NCI-H82 (cell line): ENCODE measurements around the gene FCGR3B.
"Not testable (repeated sequence)": the region's sequence is repeated elsewhere in the genome, so short reads cannot be mapped to it uniquely, and the experiment has no call there.

Experiments
- DNase-seq: peaks from one replicate; lab custom pipeline; 2025; lab: John Stamatoyannopoulos, UW

Gene FCGR3B

DNA sequence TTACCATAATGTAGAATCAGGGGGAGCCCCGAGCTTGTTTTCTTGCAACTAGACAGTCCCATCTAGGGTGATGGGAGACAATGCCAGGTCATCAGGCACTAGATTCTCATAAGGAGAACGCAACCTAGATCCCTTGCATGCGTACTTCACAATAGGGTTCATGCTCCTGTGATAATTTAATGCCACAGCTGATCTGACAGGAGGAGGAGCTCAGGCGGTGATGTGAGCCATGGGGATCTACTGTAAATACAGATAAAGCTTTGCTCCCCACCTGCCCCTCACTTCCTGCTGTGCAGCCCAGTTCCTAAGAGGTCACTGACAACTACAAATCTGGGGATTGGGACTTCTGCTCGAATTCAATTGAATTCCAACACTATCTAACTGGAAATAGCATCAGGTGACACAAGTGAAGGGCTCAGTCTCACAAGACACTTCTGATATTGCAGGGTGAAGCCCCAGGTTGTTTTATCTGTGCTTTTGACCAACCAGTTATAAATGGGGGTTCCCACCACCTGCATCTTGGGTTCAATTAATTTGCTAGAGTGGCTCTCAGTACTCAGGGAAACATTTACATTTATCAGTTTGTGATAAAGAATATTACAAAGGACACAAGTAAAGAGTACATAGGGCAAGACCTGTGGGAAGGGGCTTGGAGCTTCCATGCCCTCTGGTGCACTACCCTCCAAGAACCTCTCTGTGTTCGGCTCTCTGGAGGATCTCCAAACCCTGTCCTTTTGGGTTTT lies 7.4 kb upstream of the FCGR3B start:
- DNase-seq = not testable (repeated sequence)

DNA sequence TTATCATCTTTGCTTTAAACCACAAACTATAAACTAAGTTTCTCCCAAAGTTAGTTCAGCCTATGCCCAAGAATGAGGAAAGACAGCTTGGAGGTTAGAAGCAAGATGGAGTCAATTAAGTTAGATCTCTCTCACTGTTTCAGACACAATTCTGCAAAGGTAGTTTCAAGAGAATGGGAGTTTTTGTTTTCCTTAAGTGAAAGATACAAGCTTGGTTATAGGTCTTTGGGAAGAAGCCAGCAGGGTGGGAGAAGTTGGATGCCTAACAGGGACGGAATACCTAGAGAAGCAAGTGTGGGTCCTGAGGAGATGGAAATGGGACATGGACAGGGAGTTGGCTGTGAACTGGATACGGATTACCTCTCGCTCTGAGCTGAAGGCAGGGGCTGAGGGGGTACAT lies 6.0 kb upstream of the FCGR3B start:
- not testable (repeated sequence) for DNase-seq

DNA sequence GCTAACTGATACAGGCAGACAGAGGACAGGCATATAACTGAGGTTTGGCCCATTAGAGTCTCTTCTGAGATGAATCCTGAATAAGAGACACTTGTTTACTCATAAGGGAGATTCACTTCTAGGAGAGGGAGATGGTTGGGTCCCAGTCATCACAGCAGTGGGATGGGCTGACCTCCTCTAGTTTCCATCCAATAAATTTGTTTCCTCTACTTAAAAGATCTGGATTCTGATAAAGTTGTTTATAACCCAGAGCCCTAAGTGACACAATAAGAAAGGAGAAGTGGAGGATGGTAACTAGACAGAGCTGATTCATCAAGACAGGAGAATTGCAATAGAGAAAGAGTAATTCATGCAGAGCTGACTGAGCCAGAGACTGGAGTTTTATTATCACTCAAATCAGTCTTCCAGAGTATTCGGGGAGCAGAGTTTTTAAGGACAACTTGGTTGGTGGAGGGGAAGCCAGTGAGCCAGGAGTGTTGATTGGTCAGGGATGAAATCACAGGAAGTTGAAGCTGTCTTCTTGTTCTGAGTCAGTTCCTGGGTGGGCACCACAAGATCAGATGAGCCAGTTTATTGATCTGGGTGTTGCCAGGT lies 5.3 kb upstream of the FCGR3B start:
- DNase-seq = not testable (repeated sequence)

DNA sequence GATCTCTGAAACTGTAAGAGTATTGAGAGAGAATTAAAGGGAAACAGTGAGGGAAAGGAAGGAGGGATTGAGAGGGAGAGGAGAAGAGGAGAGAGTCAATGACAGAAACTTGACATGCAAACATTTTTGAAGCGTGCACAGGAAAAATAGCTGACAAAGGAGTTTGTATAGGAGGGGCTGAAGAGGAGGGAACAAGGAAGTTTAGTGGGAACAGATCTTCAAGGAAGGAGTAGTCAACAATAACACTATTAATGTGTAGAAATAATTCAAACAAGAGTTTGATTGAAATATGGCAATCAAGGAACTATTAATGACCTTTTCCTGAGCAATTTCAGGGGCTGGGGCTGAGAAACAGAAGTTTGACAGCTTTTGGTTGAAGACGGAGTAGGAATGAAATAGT lies 4.0 kb upstream of the FCGR3B start:
- DNase-seq = not testable (repeated sequence)

DNA sequence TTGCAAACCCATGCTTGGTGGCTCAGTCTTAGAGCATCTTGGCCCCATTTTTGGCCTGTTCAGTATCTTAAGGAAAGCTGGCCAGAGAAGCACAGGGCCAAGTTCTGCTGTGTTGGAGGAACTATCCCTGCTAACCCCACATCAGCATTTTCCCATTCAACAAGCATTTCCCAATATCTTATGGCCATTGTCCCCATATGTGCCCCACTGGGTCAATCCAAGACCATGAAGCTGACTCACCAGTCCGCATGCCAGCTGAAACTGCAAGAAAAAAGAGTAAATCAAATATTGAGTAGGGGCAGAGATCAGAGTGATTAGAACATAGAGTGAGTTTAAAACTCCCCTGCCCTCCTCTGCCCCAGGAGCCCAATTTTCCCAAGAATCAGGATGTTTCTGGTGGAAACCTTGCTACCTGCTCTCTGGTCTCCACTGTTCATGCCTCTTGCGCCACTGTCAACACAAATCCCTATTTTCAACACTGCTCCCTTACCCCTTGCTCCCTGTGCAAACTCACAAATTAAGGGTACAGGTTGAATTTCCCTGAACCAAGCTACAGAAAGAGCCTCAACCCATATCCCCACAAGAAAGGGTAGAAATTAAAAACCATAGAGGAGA lies 741 bp downstream of the FCGR3B start:
- DNase-seq = not testable (repeated sequence)

DNA sequence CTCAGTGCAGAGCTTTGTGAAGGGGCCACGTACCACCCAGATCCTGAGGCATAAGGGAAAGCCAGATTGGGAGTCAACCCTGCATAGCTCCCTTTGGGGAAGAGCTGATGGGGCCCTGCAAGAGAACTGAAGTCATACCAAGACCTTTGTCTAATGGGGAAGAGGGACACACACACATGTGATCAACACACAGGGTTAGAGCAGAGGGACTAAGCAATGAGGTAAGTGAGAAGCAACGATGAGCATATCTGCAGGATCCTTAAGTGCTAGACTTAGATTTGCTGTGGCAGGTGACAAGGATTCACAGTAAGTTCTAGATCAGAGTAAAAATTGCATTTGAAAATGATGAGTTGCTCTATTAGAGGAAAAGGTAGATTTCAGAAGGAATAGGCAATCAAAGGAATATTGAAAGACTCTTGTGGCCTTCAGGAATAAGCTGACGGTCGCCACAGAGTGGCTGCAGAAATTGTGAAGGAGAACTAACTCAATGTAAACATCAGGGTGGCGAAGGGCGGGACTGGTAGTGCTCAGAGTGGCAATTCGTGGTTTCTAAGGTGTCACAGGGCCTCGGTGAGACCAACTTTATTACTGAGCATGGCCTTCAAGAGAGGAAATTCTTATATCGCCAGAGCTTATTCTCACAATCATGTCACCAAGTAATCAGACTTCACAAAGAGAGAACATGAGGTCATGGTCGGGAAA lies 4.4 kb downstream of the FCGR3B start:
- DNase-seq = not testable (repeated sequence)

DNA sequence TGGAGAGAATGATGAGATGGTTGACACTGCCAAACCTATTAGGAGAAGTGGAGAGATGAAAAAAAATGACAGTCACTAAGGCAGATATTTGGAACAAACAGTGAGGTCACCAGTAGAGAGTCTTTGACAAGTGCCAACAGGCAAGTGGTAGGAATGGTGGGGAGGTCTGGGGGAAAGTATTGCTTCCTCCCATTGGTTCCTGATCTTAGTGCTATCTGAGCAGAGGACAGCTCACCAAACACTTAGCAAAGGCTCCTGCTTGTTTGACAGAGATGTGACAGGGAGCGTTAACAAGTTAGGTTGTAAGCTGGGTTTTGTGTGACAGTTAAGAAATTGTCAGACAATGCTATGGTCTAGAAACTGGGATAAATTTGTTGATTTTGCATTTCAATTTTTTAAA lies 6.4 kb downstream of the FCGR3B start:
- not testable (repeated sequence) for DNase-seq

DNA sequence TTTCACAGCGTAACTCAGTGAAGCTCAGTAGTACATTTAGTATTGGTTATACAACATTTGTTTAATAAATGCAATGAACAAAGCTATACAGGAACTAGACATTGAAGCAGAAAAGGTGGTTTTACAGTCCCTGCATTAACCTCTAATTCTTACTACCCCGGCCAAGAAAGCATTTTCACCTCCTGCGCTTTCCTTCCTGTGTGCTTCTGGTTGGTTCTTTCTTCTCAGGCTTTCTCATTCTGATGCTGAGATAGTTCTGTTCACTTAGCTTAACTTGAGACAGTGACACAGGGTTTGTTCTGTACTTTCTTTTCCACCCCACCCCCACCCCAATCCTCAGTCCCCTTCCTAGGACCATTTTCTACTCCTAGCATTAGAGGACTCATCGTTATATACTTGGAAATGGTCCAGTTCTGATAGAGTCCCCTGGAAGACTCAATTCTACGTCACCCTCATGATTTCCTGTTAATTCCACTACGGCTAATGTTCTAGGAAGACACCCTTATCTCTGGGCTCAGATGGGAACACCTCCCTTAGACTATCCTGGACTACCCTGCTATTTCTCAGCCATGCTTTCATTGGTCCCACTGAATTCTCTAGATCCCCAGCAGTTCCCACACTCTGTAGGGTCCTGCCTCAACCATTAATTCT lies 7.5 kb downstream of the FCGR3B start:
- not testable (repeated sequence) for DNase-seq

DNA sequence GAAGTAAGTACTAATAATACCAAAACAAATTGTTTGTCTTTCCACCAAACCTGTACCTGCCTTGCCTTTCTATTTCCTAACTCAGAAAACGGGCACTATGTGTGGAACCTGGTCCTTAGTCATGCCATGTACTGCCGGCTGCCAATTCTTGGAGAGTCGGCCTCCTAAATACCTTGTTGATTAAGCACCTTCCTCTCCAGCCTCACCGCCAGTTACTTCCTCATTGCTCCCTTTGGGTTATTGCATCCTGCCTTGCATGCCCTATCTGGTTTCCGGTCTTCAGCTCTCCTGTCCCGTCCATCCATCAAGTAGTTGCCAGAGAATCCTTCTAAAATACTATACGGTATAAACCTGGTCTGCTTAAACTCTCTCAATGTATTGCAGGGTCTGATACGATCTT lies 8.9 kb downstream of the FCGR3B start:
- not testable (repeated sequence) for DNase-seq

DNA sequence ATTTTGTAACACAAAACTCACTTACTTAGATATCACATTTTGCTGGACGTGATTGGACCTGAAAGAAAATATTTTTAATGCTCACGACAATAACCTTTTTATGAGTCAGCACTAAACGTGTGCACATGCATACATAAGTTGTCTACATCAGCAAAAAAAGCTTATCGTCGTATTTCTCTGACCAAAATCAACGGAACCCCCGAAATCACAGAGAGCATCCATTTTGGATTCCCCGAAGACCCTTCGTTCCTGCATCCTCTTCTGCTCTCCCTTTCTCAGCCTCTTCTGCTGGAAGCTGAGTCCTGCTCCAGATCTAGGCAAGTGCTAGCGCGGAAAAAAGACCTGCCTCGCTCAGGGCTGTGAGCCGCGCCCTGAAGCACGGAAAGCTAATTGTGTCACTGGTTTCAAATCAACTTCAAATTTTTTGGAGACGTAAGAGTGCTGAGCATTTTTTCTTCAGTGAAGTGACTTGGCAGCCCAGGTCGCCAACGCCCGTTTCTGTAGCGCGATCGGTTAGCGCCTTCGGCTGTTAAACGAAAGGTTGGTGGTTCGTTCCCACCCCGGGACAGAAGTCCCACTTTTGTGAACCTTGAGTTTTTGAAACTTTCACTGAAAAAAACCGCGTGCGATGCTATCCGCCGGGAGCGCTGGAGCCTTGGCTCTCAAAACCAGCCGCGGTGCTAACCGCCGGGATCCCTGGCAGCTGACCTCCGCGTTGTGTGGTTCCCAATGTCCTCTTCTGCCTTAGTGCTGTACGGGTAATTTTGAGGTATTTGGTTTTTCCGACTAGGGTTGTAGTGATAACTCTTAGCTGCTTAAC lies 9.6 kb downstream of the FCGR3B start:
- peak; percentile 21 for DNase-seq

DNA sequence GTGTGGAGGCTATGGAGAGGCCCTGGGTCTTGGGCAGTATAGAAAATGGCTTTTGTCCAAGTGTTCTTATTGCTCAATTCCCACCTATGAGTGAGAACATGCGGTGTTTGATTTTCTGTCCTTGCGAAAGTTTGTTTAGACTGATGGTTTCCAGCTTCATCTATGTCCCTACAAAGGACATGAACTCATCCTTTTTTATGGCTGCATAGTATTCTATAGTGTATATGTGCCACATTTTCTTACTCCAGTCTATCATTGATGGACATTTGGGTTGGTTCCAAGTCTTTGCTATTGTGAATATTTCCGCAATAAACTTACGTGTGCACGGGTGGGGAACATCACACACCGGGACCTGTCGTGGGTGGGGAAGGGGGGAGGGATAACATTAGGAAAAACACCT lies 10.6 kb downstream of the FCGR3B start:
- DNase-seq = not testable (repeated sequence)

DNA sequence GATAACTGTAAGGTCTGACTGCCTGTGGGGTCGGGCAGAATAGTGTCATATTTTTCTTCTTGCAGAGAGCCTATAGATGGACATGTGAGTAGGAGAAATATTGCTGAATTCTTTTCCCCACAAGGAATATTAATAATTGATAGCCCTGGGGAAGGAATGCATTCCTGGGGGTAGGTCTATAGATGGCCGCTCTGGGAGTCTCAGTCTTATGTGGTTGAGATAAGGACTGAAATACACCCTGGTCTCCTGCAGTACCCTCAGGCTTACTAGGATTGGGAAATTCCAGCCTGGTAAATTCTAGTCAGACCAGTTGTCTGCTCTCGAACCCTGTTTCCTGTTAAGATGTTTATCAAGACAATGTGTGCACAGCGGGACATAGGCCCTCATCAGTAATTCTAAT lies 12.5 kb downstream of the FCGR3B start:
- DNase-seq = not testable (repeated sequence)

DNA sequence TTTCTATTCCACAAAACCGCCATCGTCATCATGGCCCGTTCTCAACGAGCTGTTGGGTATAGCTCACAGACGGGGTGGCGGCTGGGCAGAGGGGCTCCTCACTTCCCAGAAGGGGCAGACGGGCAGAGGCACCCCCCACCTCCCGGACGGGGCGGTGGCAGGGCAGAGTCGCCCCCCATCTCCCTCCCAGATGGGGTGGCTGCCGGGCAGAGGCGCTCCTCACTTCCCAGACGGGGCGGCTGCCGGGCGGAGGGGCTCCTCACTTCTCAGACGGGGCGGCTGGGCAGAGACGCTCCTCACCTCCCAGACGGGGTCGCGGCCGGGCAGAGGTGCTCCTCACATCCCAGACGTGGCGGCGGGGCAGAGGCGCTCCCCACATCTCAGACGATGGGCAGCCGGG lies 14.6 kb downstream of the FCGR3B start:
- not testable (repeated sequence) for DNase-seq

DNA sequence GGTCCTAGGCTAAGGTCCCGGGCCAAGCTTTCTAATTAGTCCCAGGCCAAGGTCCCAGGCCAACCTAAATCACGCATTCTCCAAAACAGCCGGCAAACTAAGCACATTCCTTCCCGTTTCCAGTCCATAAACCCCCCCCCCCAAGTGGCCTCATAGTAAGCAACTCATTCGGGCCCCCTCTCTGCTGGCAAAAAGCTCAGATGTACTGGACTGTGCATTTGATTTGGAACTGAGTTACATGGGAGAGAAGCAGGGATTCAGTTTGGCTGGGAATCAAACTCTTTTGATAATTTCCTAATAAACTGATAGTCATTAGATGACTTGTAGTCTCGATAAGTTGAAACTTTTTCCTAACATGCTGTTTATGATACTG lies 17.8 kb downstream of the FCGR3B start:
- peak; percentile 19 for DNase-seq

DNA sequence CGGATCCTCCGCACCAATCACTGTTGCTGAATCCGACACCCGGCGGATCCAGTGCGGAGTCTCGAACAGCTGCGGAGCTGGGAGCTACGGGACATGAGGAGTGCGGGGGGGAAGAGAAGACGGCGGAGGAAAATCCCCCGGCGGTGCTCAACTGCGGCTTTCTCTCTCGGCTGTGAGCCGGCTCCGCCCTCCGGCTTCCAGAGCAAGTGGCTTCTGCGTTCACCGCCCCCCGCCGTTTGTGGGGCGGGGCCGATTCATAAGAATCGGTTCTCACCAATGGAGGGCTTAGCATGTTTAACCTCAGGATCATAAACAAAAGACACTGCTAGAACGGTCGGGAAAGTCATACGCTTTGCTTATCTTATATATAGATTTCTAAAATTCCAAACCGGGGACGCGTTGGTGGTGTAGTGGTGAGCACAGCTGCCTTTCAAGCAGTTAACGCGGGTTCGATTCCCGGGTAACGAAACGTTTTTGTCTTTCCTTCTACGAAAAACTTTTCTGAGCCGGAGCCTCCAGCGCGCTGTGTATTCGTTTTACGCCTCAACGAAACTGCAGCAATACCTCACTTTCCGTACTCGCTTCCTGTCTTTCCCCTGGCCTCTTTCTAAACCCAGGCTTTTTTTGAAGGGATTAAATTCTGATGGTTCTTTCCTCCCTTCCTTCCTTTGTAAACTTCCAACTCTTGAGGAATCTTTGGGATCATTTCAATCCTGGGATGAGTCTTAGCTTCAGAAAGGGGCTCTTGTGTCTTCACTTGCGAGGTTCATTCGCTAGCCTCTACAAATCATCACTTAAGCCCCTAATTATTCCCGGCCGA lies 18.4 kb downstream of the FCGR3B start:
- DNase-seq = peak; percentile 99

DNA sequence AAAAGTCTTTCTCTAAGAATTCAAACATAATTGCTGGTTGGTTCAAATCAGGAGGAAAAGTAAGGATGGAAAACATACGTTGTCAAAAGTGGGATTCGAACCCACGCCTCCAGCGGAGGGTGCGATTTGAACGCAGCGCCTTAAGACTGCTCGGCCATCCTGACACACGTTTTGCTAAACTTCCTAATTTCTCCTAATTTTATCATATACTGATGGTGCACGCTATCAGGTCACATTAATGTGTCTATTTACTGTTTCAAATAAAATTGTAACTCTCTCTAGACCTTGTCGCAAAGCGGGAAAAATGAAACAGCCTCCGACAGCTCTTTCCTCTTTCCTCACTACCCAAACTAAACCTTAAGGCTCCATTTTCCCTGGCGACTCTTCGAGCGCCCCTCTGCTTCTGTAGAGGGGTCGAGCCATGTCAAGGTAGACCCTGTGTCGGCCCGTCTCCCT lies 19.1 kb downstream of the FCGR3B start:
- peak; percentile 76 for DNase-seq

DNA sequence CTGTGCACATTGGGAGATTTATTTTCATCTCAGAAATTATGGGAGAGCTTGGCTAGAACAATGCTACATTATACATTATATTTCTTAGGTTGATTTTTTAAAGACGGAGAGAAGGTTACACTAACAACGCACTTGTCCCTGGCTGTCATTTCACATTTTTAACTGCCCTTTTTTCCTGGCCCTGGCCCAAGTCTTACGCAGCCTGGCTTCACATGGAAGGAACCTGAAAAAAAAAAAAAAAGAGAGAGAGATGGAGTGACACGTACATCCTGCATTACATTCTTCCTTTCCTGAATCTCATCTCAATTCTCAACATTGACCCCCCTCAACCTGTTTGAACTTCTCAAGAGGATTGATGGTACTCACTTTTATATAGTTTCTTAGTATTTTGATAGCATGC lies 20.8 kb downstream of the FCGR3B start:
- DNase-seq = not testable (repeated sequence)

DNA sequence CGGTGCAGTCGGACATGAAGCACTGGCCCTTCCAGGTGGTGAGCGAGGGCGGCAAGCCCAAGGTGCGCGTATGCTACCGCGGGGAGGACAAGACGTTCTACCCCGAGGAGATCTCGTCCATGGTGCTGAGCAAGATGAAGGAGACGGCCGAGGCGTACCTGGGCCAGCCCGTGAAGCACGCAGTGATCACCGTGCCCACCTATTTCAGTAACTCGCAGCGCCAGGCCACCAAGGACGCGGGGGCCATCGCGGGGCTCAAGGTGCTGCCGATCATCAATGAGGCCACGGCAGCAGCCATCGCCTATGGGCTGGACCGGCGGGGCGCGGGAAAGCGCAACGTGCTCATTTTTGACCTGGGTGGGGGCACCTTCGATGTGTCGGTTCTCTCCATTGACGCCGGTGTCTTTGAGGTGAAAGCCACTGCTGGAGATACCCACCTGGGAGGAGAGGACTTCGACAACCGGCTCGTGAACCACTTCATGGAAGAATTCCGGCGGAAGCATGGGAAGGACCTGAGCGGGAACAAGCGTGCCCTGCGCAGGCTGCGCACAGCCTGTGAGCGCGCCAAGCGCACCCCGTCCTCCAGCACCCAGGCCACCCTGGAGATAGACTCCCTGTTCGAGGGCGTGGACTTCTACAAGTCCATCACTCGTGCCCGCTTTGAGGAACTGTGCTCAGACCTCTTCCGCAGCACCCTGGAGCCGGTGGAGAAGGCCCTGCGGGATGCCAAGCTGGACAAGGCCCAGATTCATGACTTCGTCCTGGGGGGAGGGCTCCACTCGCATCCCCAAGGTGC lies 24.2 kb downstream of the FCGR3B start:
- not testable (repeated sequence) for DNase-seq

DNA sequence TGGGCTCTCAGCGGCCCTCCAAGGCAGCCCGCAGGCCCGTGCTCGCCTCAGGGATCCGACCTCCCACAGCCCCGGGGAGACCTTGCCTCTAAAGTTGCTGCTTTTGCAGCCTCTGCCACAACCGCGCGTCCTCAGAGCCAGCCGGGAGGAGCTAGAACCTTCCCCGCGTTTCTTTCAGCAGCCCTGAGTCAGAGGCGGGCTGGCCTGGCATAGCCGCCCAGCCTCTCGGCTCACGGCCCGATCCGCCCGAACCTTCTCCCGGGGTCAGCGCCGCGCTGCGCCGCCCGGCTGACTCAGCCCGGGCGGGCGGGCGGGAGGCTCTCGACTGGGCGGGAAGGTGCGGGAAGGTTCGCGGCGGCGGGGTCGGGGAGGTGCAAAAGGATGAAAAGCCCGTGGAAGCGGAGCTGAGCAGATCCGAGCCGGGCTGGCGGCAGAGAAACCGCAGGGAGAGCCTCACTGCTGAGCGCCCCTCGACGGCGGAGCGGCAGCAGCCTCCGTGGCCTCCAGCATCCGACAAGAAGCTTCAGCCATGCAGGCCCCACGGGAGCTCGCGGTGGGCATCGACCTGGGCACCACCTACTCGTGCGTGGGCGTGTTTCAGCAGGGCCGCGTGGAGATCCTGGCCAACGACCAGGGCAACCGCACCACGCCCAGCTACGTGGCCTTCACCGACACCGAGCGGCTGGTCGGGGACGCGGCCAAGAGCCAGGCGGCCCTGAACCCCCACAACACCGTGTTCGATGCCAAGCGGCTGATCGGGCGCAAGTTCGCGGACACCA lies 25.0 kb downstream of the FCGR3B start:
- DNase-seq = not testable (repeated sequence)
